ENCODE results near the gene FN3K. TPM values are rescaled to one million over a fixed set of nuclear protein-coding genes. Genes with fewer than 3 reads are reported as not detected.

The FN3K gene
- total and polyA plus RNA-seq, 2 of the 13 experiments (the other 11 are each of a cell fraction or from before 2014, with no cell fraction given): 3.5 to 12.2 TPM

DNA sequence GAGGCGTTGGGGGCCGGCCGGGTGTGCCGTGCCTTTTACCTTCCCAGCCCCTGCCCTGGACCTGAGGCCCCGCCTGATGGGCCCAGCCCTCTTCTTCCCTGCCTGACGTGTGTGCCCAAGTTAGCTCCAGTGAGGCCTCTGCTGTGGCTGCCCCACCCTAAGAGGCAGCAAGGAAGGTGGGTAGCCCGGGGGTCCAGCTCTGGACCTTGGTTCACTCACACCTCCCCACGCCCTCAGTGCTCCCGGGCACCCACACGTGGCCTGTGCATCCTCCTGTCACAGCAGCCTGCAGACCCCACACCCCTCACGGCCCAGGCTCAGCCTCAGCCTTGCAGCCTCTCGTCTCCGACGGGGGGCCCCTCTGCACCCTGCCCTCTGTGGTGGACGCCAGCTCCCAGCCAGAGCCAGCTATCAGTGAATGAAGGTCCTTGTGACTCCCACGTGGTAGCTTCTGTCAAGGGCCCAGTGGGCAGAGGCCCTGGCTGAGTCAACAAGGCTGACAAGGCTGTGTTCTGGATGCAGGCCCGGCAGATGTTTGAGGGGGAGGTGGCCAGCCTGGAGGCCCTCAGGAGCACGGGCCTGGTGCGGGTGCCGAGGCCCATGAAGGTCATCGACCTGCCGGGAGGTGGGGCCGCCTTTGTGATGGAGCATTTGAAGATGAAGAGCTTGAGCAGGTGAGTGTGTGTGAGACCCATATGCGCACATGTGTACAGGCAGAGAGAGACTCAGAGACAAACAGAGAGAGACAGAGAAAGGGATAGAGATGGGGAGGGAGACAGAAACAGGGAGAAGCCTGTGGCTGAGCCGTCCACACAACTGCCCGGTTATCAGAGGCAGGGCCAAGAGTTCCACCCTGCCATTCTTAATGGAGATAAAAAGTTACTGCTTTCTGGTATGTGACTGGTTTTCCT lies 2.8 kb downstream of the FN3K start (continued):
- TF ChIP-seq KDM1A (CRISPR knock-in tag; IDR thresholded peaks at IDR 0.05) (peak; percentile 90), ZNF143 (CRISPR knock-in tag; IDR thresholded peaks at IDR 0.05) (peak; percentile 67; the same call in 1 of the 2 replicates), SMC3 (IDR thresholded peaks at IDR 0.05; ENCODE audit: low read length) (no peak; the same call in 1 of the 2 replicates), PRMT3 (CRISPR knock-in tag; IDR thresholded peaks at IDR 0.05; ENCODE audit: borderline replicate concordance, low read depth) (peak; percentile 97), YY1 (IDR thresholded peaks at IDR 0.05; ENCODE audit: insufficient read depth, insufficient replicate concordance, low read depth, low read length) (peak; percentile 78), CBX2 (IDR thresholded peaks at IDR 0.05; ENCODE audit: low read depth, low read length) (no peak), CBX2 (CRISPR knock-in tag; IDR thresholded peaks at IDR 0.05; ENCODE audit: low read depth) (no peak), BRCA1 (CRISPR knock-in tag; IDR thresholded peaks at IDR 0.05) (peak; percentile 99), DNMT1 (CRISPR knock-in tag; IDR thresholded peaks at IDR 0.05) (peak; percentile 25; the same call in 1 of the 2 replicates), ZNF644 (CRISPR knock-in tag; IDR thresholded peaks at IDR 0.05; ENCODE audit: low read depth) (peak; percentile 96), ZMYM2 (CRISPR knock-in tag; IDR thresholded peaks at IDR 0.05) (peak; percentile 97), NCOR1 (IDR thresholded peaks at IDR 0.05; ENCODE audit: borderline replicate concordance, low read length) (peak; percentile 33; the same call in 1 of the 2 replicates), ZKSCAN8 (CRISPR knock-in tag; IDR thresholded peaks at IDR 0.05; ENCODE audit: borderline replicate concordance) (peak; percentile 95)
- TF ChIP-seq, protein P1, sequence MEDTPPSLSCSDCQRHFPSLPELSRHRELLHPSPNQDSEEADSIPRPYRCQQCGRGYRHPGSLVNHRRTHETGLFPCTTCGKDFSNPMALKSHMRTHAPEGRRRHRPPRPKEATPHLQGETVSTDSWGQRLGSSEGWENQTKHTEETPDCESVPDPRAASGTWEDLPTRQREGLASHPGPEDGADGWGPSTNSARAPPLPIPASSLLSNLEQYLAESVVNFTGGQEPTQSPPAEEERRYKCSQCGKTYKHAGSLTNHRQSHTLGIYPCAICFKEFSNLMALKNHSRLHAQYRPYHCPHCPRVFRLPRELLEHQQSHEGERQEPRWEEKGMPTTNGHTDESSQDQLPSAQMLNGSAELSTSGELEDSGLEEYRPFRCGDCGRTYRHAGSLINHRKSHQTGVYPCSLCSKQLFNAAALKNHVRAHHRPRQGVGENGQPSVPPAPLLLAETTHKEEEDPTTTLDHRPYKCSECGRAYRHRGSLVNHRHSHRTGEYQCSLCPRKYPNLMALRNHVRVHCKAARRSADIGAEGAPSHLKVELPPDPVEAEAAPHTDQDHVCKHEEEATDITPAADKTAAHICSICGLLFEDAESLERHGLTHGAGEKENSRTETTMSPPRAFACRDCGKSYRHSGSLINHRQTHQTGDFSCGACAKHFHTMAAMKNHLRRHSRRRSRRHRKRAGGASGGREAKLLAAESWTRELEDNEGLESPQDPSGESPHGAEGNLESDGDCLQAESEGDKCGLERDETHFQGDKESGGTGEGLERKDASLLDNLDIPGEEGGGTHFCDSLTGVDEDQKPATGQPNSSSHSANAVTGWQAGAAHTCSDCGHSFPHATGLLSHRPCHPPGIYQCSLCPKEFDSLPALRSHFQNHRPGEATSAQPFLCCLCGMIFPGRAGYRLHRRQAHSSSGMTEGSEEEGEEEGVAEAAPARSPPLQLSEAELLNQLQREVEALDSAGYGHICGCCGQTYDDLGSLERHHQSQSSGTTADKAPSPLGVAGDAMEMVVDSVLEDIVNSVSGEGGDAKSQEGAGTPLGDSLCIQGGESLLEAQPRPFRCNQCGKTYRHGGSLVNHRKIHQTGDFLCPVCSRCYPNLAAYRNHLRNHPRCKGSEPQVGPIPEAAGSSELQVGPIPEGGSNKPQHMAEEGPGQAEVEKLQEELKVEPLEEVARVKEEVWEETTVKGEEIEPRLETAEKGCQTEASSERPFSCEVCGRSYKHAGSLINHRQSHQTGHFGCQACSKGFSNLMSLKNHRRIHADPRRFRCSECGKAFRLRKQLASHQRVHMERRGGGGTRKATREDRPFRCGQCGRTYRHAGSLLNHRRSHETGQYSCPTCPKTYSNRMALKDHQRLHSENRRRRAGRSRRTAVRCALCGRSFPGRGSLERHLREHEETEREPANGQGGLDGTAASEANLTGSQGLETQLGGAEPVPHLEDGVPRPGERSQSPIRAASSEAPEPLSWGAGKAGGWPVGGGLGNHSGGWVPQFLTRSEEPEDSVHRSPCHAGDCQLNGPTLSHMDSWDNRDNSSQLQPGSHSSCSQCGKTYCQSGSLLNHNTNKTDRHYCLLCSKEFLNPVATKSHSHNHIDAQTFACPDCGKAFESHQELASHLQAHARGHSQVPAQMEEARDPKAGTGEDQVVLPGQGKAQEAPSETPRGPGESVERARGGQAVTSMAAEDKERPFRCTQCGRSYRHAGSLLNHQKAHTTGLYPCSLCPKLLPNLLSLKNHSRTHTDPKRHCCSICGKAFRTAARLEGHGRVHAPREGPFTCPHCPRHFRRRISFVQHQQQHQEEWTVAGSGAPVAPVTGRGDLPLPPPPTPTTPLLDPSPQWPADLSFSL (CRISPR knock-in tag; IDR thresholded peaks at IDR 0.05): no peak
- TF ChIP-seq, protein P2, sequence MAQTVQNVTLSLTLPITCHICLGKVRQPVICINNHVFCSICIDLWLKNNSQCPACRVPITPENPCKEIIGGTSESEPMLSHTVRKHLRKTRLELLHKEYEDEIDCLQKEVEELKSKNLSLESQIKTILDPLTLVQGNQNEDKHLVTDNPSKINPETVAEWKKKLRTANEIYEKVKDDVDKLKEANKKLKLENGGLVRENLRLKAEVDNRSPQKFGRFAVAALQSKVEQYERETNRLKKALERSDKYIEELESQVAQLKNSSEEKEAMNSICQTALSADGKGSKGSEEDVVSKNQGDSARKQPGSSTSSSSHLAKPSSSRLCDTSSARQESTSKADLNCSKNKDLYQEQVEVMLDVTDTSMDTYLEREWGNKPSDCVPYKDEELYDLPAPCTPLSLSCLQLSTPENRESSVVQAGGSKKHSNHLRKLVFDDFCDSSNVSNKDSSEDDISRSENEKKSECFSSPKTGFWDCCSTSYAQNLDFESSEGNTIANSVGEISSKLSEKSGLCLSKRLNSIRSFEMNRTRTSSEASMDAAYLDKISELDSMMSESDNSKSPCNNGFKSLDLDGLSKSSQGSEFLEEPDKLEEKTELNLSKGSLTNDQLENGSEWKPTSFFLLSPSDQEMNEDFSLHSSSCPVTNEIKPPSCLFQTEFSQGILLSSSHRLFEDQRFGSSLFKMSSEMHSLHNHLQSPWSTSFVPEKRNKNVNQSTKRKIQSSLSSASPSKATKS (CRISPR knock-in tag; IDR thresholded peaks at IDR 0.05): no peak; the same call in 1 of the 2 replicates
- TF ChIP-seq, protein P3, sequence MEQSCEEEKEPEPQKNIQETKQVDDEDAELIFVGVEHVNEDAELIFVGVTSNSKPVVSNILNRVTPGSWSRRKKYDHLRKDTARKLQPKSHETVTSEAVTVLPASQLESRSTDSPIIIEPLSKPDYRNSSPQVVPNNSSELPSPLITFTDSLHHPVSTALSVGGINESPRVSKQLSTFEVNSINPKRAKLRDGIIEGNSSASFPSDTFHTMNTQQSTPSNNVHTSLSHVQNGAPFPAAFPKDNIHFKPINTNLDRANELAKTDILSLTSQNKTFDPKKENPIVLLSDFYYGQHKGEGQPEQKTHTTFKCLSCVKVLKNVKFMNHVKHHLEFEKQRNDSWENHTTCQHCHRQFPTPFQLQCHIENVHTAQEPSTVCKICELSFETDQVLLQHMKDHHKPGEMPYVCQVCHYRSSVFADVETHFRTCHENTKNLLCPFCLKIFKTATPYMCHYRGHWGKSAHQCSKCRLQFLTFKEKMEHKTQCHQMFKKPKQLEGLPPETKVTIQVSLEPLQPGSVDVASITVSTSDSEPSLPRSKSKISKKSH (CRISPR knock-in tag; IDR thresholded peaks at IDR 0.05; ENCODE audit: borderline replicate concordance): peak; percentile 99
- TF ChIP-seq, protein P4, sequence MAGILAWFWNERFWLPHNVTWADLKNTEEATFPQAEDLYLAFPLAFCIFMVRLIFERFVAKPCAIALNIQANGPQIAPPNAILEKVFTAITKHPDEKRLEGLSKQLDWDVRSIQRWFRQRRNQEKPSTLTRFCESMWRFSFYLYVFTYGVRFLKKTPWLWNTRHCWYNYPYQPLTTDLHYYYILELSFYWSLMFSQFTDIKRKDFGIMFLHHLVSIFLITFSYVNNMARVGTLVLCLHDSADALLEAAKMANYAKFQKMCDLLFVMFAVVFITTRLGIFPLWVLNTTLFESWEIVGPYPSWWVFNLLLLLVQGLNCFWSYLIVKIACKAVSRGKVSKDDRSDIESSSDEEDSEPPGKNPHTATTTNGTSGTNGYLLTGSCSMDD (CRISPR knock-in tag; IDR thresholded peaks at IDR 0.05): peak; percentile 96; the same call in 1 of the 2 replicates
